Gastroesophageal sphincter (tissue), 4 donors: ENCODE results near the gene XPNPEP3. TPM values are rescaled to one million over a fixed set of nuclear protein-coding genes. Genes with fewer than 3 reads are reported as not detected.
A peak's percentile ranks its signal among the peaks of the same experiment; 100 is the strongest.

Experiments used
- ATAC-seq: fragments of 150-250 bp; one replicate; pipeline ENCODE4 v1.9.1; 2016; ENCODE audit warnings: mild to moderate bottlenecking, moderate library complexity
- H3K27ac ChIP-seq, 4 donors: fragments of 200-600 bp; sonication (generic) in 3 of 4; 1 replicate in 3 of 4; 2 replicates in 1 of 4; pipeline ENCODE4 v1.5.1; 2016 to 2019
- H3K27me3 ChIP-seq: fragments of 200-600 bp; sonication (generic); one replicate; pipeline ENCODE4 v1.5.1; 2019
- H3K36me3 ChIP-seq, 2 donors: fragments of 200-600 bp; sonication (generic); one replicate each; pipeline ENCODE4 v1.5.1; 2019; ENCODE audit warnings: control low read depth in 1 of 2
- H3K4me1 ChIP-seq, 3 donors: fragments of 200-600 bp; sonication (generic); 1 replicate in 2 of 3; 2 replicates in 1 of 3; pipeline ENCODE4 v1.5.1; 2016 to 2019; ENCODE audit warnings: control low read depth in 2 of 3
- H3K4me3 ChIP-seq, 2 donors: fragments of 200-600 bp; sonication (generic); one replicate each; pipeline ENCODE4 v1.5.1; 2019; ENCODE audit warnings: mild to moderate bottlenecking in 1 of 2, moderate library complexity in 1 of 2
- H3K9me3 ChIP-seq, 3 donors: fragments of 200-600 bp; sonication (generic); one replicate each; pipeline ENCODE4 v1.5.1; 2017 to 2019; ENCODE audit warnings: control low read depth in 2 of 3
- EP300 ChIP-seq: sonication (generic); formaldehyde crosslinking; IDR thresholded peaks from one replicate; pipeline ENCODE4 v1.6.1; 2017; ENCODE audit warnings: antibody characterized with exemption, mild to moderate bottlenecking
- POLR2A ChIP-seq, 2 donors: fragments of 450-650 bp; IDR thresholded peaks; one replicate each; pipeline ENCODE4 v1.6.1; 2017; ENCODE audit warnings: antibody characterized with exemption in 2 of 2, mild to moderate bottlenecking in 2 of 2, moderate library complexity in 1 of 2
- POLR2AphosphoS5 ChIP-seq: sonication (generic); formaldehyde crosslinking; IDR thresholded peaks from one replicate; pipeline ENCODE4 v1.6.1; 2017; ENCODE audit warnings: antibody characterized with exemption
- WGBS, 2 donors: methylation state at CpG; one replicate each; pipeline ENCODE4 v1.1.5; 2018; ENCODE audit warnings: low coverage in 1 of 2; 5-methylcytosine and 5-hydroxymethylcytosine counted together
- total RNA-seq, 4 donors: library from RNA; depleted of rRNA; stranded (reverse); fragments of >200 nt; gene quantifications; one replicate each; pipeline ENCODE4 v1.1.0, GENCODE V29; 2016
- TF ChIP-seq, protein P1 (sequence below), 4 experiments: fragments of 200-600 bp in 2 of 4; fragments of 450-650 bp in 2 of 4; sonication (generic) in 1 of 4; IDR thresholded peaks; one replicate each; pipeline ENCODE4 v1.5.1; 2017 to 2019; ENCODE audit warnings: antibody characterized with exemption in 4 of 4, mild to moderate bottlenecking in 2 of 4, moderate library complexity in 2 of 4

The XPNPEP3 gene
- total RNA-seq, 4 donors from 2014 or later: 5.9 to 13.3 (median 10.4) TPM

DNA sequence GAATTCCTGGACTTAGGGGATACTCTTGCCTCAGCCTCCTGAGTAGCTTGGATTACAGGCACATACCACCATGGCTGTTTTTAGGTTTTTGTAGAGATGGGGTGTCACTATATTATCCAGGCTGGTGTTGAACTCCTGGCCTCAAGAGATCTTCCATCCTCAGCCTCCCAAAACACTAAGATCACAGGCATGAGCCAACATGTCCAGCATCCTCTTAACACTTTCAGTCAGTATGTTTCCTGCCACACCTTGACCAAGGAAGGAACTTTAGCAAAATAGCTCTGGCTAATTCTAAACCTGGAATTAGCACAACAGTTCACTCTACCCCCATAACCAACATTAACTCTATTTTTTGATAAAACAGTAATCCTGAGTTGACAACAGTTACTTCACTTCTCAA is 32.2 kb downstream of the XPNPEP3 start:
- Histone ChIP-seq H3K36me3 (peaks cover 0 to 86% of the 10 kb centered on the region in 2 donors), H3K9me3 (no peaks in the 10 kb centered on the region), H3K4me3 (no peak overlapping the region), H3K27me3 (no peaks in the 10 kb centered on the region), H3K27ac (no peak overlapping the region), H3K4me1 (no peaks in the 10 kb centered on the region)
- ATAC-seq: no peak
- TF ChIP-seq POLR2A (IDR thresholded peaks at IDR 0.05) (no peak), POLR2AphosphoS5 (no peak), EP300 (no peak)
- TF ChIP-seq, protein P1, sequence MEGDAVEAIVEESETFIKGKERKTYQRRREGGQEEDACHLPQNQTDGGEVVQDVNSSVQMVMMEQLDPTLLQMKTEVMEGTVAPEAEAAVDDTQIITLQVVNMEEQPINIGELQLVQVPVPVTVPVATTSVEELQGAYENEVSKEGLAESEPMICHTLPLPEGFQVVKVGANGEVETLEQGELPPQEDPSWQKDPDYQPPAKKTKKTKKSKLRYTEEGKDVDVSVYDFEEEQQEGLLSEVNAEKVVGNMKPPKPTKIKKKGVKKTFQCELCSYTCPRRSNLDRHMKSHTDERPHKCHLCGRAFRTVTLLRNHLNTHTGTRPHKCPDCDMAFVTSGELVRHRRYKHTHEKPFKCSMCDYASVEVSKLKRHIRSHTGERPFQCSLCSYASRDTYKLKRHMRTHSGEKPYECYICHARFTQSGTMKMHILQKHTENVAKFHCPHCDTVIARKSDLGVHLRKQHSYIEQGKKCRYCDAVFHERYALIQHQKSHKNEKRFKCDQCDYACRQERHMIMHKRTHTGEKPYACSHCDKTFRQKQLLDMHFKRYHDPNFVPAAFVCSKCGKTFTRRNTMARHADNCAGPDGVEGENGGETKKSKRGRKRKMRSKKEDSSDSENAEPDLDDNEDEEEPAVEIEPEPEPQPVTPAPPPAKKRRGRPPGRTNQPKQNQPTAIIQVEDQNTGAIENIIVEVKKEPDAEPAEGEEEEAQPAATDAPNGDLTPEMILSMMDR (IDR thresholded peaks at IDR 0.05): no peak

DNA sequence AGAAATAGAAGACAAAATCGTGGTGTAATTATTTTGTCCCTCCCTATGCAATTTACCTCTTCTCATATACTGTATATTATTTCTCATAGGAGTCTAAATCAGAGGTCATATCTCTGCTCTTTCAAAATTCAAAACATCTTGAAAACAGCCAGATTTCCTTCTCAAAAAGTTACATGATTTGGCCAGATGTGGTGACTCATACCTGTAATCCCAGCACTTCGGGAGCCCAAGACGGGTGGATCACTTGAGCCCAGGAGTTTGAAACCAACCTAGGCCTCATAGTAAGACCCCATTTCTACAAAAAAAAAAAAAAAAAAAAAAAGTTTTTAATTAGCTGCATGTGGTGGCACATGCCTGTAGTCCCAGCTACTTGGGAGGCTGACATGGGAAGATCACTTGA is 33.9 kb downstream of the XPNPEP3 start:
- no peaks in the 10 kb centered on the region for H3K4me1 ChIP-seq
- WGBS, 2 donors: 83 to 94% methylated on average over 1 of the region's 3 CpGs
- no peaks in the 10 kb centered on the region for H3K9me3 ChIP-seq
- no peaks in the 10 kb centered on the region for H3K27me3 ChIP-seq
- peaks cover 0 to 73% of the 10 kb centered on the region in 2 donors for H3K36me3 ChIP-seq
- H3K4me3 ChIP-seq: no peak overlapping the region
- no peak overlapping the region for H3K27ac ChIP-seq
- ATAC-seq: no peak
- TF ChIP-seq, protein P1 (IDR thresholded peaks at IDR 0.05): no peak
- TF ChIP-seq EP300: no peak
- TF ChIP-seq POLR2A (IDR thresholded peaks at IDR 0.05): no peak
- TF ChIP-seq POLR2AphosphoS5: no peak

- H3K4me1 ChIP-seq: no peaks in the 10 kb centered on the region
- H3K27ac ChIP-seq: no peak overlapping the region
- peaks cover 0 to 37% of the 10 kb centered on the region in 2 donors for H3K36me3 ChIP-seq
- no peaks in the 10 kb centered on the region for H3K27me3 ChIP-seq
- ATAC-seq: no peak
- H3K9me3 ChIP-seq: no peaks in the 10 kb centered on the region
- TF ChIP-seq EP300 (no peak), POLR2AphosphoS5 (no peak), POLR2A (IDR thresholded peaks at IDR 0.05) (no peak)
- TF ChIP-seq, protein P1 (IDR thresholded peaks at IDR 0.05): no peak
- 94 to 97% methylated on average over 4 of the region's 4 CpGs for WGBS, 2 donors
- no peak overlapping the region for H3K4me3 ChIP-seq
Measured at GRCh38 chr22:40894417-40894816, 37.5 kb downstream of the XPNPEP3 start.

DNA sequence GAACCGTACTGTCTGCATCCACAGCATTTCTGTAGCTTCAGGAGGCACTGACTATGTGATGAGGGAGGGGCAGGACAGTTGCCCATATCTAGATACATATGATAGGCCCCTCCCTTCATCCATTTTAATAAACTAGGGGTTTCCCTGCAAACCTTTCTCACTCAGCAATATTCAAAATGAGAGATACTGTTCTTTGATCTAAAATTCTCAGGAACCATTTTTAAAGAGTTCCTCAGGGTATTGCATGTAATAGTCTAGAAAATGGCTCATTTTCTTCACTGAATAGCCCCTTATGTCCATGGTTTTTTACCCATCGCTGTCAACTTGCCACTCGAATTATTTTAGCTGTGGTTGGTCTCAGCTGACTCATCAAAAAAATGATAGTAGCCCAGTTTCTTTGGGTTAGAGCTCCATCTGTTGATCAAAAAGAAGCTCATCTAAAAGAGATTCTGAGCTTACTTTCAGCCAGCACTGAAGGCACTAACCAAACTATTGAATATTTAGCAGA is 42.0 kb downstream of the XPNPEP3 start:
- H3K4me3 ChIP-seq: no peak overlapping the region
- H3K9me3 ChIP-seq: no peaks in the 10 kb centered on the region
- 10 to 29% methylated on average over 2 to 3 of the region's 3 CpGs for WGBS, 2 donors
- ATAC-seq: no peak
- TF ChIP-seq, protein P1 (IDR thresholded peaks at IDR 0.05): peak in 3 of 4 experiments; percentile 19 to 47 (median 27)
- TF ChIP-seq POLR2A (IDR thresholded peaks at IDR 0.05): no peak
- H3K27me3 ChIP-seq: no peaks in the 10 kb centered on the region
- H3K4me1 ChIP-seq: no peaks in the 10 kb centered on the region
- H3K27ac ChIP-seq: no peak overlapping the region
- H3K36me3 ChIP-seq: peaks cover 0 to 24% of the 10 kb centered on the region in 2 donors

DNA sequence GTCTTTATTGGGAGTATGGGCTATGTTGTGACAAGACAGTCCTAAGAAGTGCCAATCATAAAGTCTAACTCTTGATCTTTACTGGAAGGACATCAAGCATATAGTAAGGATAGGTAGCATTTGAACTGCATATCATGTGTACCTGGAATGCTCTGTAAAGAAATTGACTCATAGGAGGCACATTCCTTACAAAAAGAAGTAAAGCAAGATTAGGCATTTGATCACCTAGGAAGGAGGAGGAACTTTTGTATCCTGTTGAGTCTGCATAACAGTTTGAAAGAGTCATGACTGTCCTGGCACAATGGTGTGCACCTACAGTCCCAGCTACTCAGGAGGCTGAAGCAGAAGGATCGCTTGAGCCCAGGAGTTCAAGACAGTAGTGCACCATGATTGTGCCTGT is 47.2 kb downstream of the XPNPEP3 start:
- H3K36me3 ChIP-seq: peaks cover 0 to 61% of the 10 kb centered on the region in 2 donors
- H3K4me1 ChIP-seq: no peaks in the 10 kb centered on the region
- H3K27ac ChIP-seq: no peak overlapping the region
- TF ChIP-seq POLR2AphosphoS5 (no peak), EP300 (no peak), POLR2A (IDR thresholded peaks at IDR 0.05) (no peak)
- TF ChIP-seq, protein P1 (IDR thresholded peaks at IDR 0.05): no peak
- 100% methylated on average over 1 of the region's 1 CpG for WGBS, 2 donors
- ATAC-seq: no peak
- no peak overlapping the region for H3K4me3 ChIP-seq
- no peaks in the 10 kb centered on the region for H3K9me3 ChIP-seq
- H3K27me3 ChIP-seq: no peaks in the 10 kb centered on the region
